ENCODE measurements around the gene SYT12.

SYT12 gene

GRCh38 chr11:67029146-67029545, 6.2 kb downstream of the SYT12 start:
- no peak for DNase-seq

DNA sequence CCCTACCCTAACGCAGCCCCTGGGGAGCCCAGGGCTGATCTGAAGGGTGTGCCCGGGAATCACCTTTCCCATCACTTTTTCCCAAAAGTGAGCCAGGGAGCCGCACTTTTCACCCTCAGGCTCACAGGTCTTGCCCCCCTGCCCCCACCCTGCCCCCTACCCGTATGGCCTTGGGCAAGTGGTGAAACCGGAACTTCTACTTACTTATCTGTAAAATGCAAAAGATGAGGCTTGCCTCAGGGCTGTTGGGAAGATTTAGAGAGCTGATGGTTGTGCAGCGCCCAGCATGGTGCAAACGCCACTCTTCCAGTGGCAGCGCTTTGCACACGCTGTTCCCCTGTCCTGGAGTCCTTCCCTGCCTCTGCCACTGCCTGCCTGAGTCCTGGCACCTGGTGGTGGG, 8.0 kb downstream of the SYT12 start:
- no peak for DNase-seq

- no peak for DNase-seq
These were observed 9.0 kb downstream of the SYT12 start for GRCh38 chr11:67031791-67032561.

- DNase-seq: no peak
These were observed 10.1 kb downstream of the SYT12 start for GRCh38 chr11:67032830-67033551.

GRCh38 chr11:67033661-67034166, 10.8 kb downstream of the SYT12 start:
- no peak for DNase-seq

DNA sequence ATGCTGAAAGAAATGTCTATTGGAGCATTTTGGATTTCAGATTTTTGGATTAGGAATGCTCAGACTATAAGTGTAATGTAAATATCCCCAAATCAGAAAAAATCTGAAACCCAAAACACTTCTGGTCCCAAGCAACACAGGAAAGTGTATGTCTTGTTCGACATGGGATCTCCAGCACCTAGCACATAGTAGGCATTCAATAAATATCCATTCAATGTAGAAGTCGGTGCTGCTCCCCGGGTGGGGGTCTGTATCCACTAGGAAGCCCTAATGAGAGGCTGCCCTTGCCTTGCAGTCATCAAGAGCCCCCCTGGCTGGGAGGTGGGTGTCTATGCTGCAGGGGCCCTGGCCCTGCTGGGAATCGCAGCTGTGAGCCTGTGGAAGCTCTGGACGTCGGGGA, 11.4 kb downstream of the SYT12 start:
- no peak for DNase-seq

GRCh38 chr11:67040147-67040546, 17.2 kb downstream of the SYT12 start:
- DNase-seq: no peak

- DNase-seq: no peak
These were observed 18.7 kb downstream of the SYT12 start for GRCh38 chr11:67041602-67042001.

- DNase-seq: no peak
These were observed 20.8 kb downstream of the SYT12 start for GRCh38 chr11:67043572-67044349.

DNA sequence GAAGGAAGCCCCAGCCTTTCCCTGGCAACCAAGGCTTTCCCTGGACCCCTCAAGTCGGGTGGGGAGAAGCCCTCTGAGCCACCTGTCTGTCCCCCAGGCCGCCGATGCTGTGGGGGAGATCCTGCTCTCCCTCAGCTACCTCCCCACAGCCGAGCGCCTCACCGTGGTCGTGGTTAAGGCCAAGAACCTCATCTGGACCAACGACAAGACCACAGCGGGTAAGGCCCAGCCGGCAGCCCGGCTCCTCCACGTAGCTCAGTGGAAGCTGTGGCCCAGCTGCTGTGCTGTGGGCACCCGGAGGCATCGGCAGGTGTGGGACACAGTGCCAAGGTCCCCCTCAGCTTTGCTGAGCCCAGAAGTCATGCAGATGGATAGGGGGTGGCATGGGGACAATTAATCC, 21.6 kb downstream of the SYT12 start:
- no peak for DNase-seq

DNA sequence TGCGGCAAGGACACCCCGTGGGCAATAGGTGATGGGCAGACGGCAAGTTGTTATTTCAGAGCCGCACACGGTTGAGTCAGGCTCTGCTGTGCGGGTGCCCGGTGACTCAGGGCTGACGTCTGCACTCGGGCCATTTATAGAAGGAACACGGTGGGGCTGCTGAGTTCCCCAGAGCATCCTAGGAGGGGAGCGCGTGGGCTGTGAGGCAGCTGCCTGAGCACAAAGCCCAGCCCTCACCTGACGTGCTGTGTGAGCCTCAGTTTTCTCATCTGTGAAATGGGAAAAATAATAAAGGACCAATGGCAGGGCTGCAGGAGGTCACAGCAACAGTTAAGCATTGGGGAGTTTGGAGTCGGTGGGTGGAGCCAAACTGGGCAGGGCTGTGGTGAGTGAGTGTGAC, 22.4 kb downstream of the SYT12 start:
- DNase-seq: no peak

DNA sequence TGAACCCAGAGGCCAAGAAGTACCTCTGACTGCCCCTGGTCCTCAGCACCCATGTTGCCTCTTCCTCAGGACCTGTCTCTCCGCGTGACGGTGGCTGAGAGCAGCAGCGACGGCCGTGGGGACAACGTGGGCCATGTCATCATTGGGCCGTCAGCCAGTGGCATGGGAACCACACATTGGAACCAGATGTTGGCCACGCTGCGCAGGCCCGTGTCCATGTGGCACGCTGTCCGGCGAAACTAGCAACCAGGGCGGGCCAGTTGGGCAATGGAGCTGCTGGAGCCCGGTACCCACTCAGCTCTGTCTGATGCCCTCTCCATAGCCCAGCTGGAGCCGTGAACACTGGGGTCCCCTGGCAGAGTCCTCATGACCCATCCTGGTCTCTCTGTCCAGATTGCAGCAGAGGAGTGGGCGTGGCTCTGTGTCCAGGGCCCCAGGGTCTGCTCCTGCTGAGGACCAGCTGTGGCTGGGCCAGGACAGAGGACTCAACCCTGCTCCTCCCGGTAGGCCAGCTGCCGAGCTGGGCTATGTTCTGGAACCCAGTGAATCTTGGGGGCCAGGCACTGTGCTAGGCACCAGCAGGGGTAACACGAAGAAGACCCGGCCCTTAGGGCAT, 25.7 kb downstream of the SYT12 start:
- peak; percentile 27 for DNase-seq

GRCh38 chr11:67050139-67050538, 27.2 kb downstream of the SYT12 start:
- DNase-seq: no peak

- no peak for DNase-seq
These were observed 28.4 kb downstream of the SYT12 start for GRCh38 chr11:67051180-67051893.

GRCh38 chr11:67051945-67052488, 29.1 kb downstream of the SYT12 start:
- DNase-seq: peak; percentile 23

DNA sequence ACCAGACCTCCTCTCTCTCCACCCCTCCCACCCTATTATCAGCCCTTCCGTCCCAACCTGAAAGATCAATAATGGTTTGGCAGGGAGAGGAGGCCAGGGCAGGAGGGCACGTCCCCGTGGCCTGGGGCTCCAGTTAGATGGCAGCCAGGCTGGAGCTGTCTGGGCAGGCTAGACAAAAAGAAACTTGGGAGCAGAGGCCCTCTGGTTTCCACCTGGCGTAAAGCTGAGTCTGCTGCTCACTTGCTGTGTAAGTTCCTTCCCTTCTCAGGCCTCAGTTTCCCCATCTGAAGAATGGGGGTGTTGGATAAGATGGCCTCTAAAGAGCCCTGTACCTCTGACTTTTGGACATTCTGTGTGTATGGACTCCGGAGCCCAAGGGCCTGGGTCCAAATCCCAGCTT, 30.0 kb downstream of the SYT12 start:
- DNase-seq: no peak

- DNase-seq: peak; percentile 67
These were observed 31.0 kb downstream of the SYT12 start for GRCh38 chr11:67053896-67054329.

DNA sequence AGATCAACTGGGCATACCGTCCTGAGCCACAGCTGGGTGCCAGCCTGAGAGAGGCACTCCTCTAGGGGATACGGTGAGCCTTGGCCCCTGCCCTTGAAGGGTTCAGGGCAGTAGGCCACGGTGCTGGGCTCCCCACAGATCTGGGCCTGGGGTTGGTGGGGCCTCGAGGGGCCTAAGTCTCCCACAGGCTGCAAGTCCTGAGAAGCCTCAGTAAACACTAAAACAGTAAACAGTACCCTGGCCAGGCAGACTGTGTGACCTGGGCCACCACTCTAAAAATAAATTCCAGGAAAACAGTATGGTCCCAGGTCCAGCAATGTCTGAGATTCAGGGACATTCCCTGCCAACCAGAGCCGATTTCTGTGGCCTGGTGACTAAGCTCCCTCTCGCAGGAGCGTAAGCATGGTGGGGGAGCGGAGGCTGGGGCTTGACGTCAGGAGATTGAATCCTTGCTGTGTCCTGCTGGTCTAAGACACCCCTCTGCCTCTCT, 31.5 kb downstream of the SYT12 start:
- no peak for DNase-seq

DNA sequence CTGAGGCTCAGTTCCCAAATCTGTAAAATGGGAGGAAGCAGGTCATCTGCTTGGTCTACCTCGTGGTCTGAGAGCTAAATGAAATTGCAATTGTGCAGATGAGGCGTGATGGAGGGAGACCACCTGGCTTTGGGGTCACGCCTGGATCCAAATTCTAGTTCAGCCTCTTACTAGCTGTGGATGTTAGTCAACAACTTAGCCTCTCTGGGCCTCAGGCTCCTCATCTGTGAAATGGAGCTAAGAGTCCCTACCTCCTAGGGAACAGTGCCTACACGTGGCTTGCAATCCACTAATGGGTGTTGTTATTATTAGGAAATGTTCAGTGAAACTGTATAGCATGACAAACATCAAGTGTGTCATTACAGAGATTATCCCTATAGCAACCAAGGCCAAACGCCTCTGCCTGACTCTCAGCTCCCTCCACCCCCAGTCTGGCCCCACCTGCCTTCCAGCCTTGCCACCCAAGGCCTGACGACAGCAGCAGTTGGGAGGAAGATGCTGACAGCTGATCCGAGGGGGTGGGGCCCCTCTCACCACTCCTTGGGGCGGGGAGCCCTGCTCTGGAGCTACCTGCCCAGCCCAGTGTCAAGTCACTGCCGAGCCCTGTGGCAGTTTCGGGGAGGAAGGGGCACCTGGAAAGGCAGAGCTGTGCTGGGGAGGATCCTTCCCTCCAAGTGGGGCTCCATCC, 32.0 kb downstream of the SYT12 start:
- DNase-seq: no peak

DNA sequence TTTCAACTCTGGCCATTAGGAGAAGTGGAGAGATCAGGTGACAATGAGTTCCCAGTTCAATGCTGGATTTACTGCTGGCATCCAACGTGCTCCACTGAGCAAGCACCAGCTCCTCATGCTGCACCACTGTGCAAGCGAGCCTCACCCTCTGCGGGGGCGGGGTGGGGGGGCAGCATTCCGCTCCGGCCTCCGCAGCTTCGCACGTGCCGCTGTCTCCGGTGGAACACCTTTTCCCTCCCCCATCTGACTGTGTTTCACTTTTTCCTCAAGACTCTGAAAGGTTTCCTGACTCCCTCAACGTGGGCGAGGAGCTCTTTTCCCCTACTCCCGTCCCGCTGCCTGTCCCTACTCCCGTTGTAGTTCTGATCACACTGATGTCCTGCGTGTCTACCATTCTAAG, 32.9 kb downstream of the SYT12 start:
- DNase-seq: no peak
